IPS-NIHi7 (cell line): ENCODE results near the gene NOM1.
A peak's percentile ranks its signal among the peaks of the same experiment; 100 is the strongest.

Experiments used
- DNase-seq: peaks from one replicate; pipeline ENCODE4 v3.0.0; 2012; ENCODE audit warnings: mixed read lengths; ENCODE audit errors: extremely low spot score

NOM1 gene

GRCh38 chr7:157017603-157018327, 68.3 kb downstream of the NOM1 start:
- DNase-seq = peak; percentile 21

GRCh38 chr7:157018328-157018996, 69.0 kb downstream of the NOM1 start:
- peak; percentile 5 for DNase-seq

GRCh38 chr7:157018997-157019608, 69.6 kb downstream of the NOM1 start:
- DNase-seq = peak; percentile 58

- peak; percentile 8 for DNase-seq
Measured at GRCh38 chr7:157019718-157020451, 70.4 kb downstream of the NOM1 start.

- DNase-seq = peak; percentile 7
Measured at GRCh38 chr7:157020514-157021070, 71.1 kb downstream of the NOM1 start.

- DNase-seq = peak; percentile 45
Measured at GRCh38 chr7:157021071-157021870, 71.8 kb downstream of the NOM1 start.

- no peak for DNase-seq
Measured at GRCh38 chr7:157021871-157022680, 72.6 kb downstream of the NOM1 start.
